GM12878 (cell line): ENCODE measurements around the gene TNK1. TPM values are rescaled to one million over a fixed set of nuclear protein-coding genes. Genes with fewer than 3 reads are reported as not detected.
A peak's percentile ranks its signal among the peaks of the same experiment; 100 is the strongest.

Experiments used
- ATF2 ChIP-seq: IDR thresholded peaks from 2 replicates; pipeline ENCODE4 v1.6.1; 2012; ENCODE audit warnings: low read length, inconsistent platforms
- ATF3 ChIP-seq: IDR thresholded peaks from 2 replicates; pipeline ENCODE4 v1.6.1; 2011; ENCODE audit warnings: low read depth, mild to moderate bottlenecking, low read length, moderate library complexity, borderline replicate concordance; ENCODE audit errors: extremely low read depth
- BHLHE40 ChIP-seq, 2 experiments: fragments of 450-650 bp in 1 of 2; IDR thresholded peaks; 2 replicates each; pipeline ENCODE4 v1.6.1; 2011 to 2017; ENCODE audit warnings: low read depth in 2 of 2, borderline replicate concordance in 1 of 2, improper control_type of control experiment in 1 of 2, low read length in 1 of 2, mild to moderate bottlenecking in 1 of 2
- CEBPB ChIP-seq, 2 experiments: fragments of 150-350 bp in 1 of 2; IDR thresholded peaks; 2 replicates each; pipeline ENCODE4 v1.6.1; 2012 to 2014; ENCODE audit warnings: low read depth in 2 of 2, low read length in 2 of 2, borderline replicate concordance in 1 of 2, inconsistent platforms in 1 of 2
- E4F1 ChIP-seq: fragments of 450-650 bp; IDR thresholded peaks from 2 replicates; pipeline ENCODE4 v1.6.1; 2018; ENCODE audit warnings: borderline replicate concordance, mild to moderate bottlenecking; ENCODE audit not compliant: partially characterized antibody
- FOXM1 ChIP-seq: IDR thresholded peaks from 2 replicates; pipeline ENCODE4 v1.6.1; 2012; ENCODE audit warnings: low read depth, mild to moderate bottlenecking, inconsistent platforms, low read length, moderate library complexity
- HCFC1 ChIP-seq: fragments of 150-350 bp; IDR thresholded peaks from 2 replicates; pipeline ENCODE4 v1.6.1; 2014; ENCODE audit warnings: low read length
- MTA3 ChIP-seq: IDR thresholded peaks from 2 replicates; pipeline ENCODE4 v1.6.1; 2012; ENCODE audit warnings: low read length, inconsistent platforms, borderline replicate concordance
- NFIC ChIP-seq: IDR thresholded peaks from 2 replicates; pipeline ENCODE4 v1.6.1; 2012; ENCODE audit warnings: low read depth, mild to moderate bottlenecking, inconsistent platforms, low read length, moderate library complexity
- NFXL1 ChIP-seq: fragments of 450-650 bp; IDR thresholded peaks from 2 replicates; pipeline ENCODE4 v1.6.1; 2017; ENCODE audit warnings: antibody characterized with exemption, mild to moderate bottlenecking, borderline replicate concordance
- SMAD5 ChIP-seq: IDR thresholded peaks from 2 replicates; pipeline ENCODE4 v1.6.1; 2016; ENCODE audit warnings: antibody characterized with exemption, low read depth
- SMARCA5 ChIP-seq: fragments of 450-650 bp; IDR thresholded peaks from 2 replicates; pipeline ENCODE4 v1.6.1; 2017; ENCODE audit warnings: mild to moderate bottlenecking
- SPI1 ChIP-seq: IDR thresholded peaks from 2 replicates; pipeline ENCODE4 v1.6.1; 2011; ENCODE audit warnings: low read depth, mild to moderate bottlenecking, low read length, moderate library complexity, borderline replicate concordance; ENCODE audit not compliant: insufficient read depth
- STAT3 ChIP-seq: IDR thresholded peaks from 2 replicates; pipeline ENCODE4 v1.6.1; 2011; ENCODE audit warnings: low read depth, low read length, improper control_type of control experiment
- TBL1XR1 ChIP-seq: IDR thresholded peaks from 2 replicates; pipeline ENCODE4 v1.6.1; 2012; ENCODE audit warnings: low read depth, low read length, improper control_type of control experiment
- YBX1 ChIP-seq: fragments of 450-650 bp; IDR thresholded peaks from 2 replicates; pipeline ENCODE4 v1.6.1; 2016; ENCODE audit warnings: antibody characterized with exemption
- ZBTB33 ChIP-seq: fragments of 450-650 bp; IDR thresholded peaks from 2 replicates; pipeline ENCODE4 v1.6.1; 2017; ENCODE audit warnings: mild to moderate bottlenecking
- ZNF217 ChIP-seq: fragments of 450-650 bp; IDR thresholded peaks from 2 replicates; pipeline ENCODE4 v1.6.1; 2017; ENCODE audit warnings: antibody characterized with exemption, mild to moderate bottlenecking
- ZNF274 ChIP-seq: IDR thresholded peaks from one replicate; pipeline ENCODE4 v1.8.0; 2011; ENCODE audit not compliant: insufficient read length, insufficient read depth
- ZNF687 ChIP-seq: fragments of 450-650 bp; IDR thresholded peaks from 2 replicates; pipeline ENCODE4 v1.6.1; 2017; ENCODE audit warnings: mild to moderate bottlenecking, moderate library complexity
- polyA plus RNA-seq, 11 experiments: library from polyadenylated mRNA; depleted of rRNA in 4 of 11; unstranded in 6 of 11; stranded (reverse) in 5 of 11; fragments of >200 nt; fragmentation: Nextera tagmentation in 4 of 11; fragmentation: Illumina TruSeq in 1 of 11; extraction: Ambion mirVana in 4 of 11; extraction: Trizol in 1 of 11; gene quantifications; 1 replicate in 1 of 11; 2 replicates in 10 of 11; pipeline versions ENCODE4 v1.2.1 to v1.2.3, GENCODE V29; 2011 to 2016; ENCODE audit warnings: inconsistent platforms in 2 of 11, missing spikeins in 2 of 11, low read depth in 1 of 11
- total RNA-seq, 4 experiments: library from RNA; depleted of rRNA in 3 of 4; stranded (reverse); fragments of >200 nt in 3 of 4; fragmentation: Illumina TruSeq in 1 of 4; extraction: Trizol in 1 of 4; gene quantifications; 2 replicates each; pipeline versions ENCODE4 v1.2.1 to v1.2.3, GENCODE V29; 2013 to 2021

The TNK1 gene
- total and polyA plus RNA-seq, 10 of the 15 experiments (the other 5 are each of a cell fraction or from before 2014, with no cell fraction given): 0.06 to 2.5 (median 0.70) TPM

GRCh38 chr17:7436556-7437368 is 55.9 kb downstream of the TNK1 start (continued):
- TF ChIP-seq BHLHE40 (IDR thresholded peaks at IDR 0.05; ENCODE audit: borderline replicate concordance in 1 of 2, low read depth in 2 of 2, low read length in 1 of 2) (peak; percentile 71 to 89; a peak in 3 of 4 replicates), FOXM1 (no peak), ZNF217 (peak; percentile 83), SMAD5 (no peak), ZBTB33 (no peak), SPI1 (no peak), NFXL1 (no peak), TBL1XR1 (no peak), SMARCA5 (peak; percentile 97), ZNF274 (no peak), NFIC (no peak), YBX1 (no peak), ATF2 (no peak), STAT3 (no peak), CEBPB (IDR thresholded peaks at IDR 0.05; ENCODE audit: borderline replicate concordance in 1 of 2, low read depth in 2 of 2, low read length in 2 of 2) (no peak), HCFC1 (no peak), MTA3 (no peak), ATF3 (no peak), ZNF687 (peak; percentile 72; the same call in 1 of the 2 replicates), E4F1 (no peak)
